Endometrial microvascular endothelial cells (primary cell): Measurements from ENCODE around the gene SETD3. TPM values are rescaled to one million over a fixed set of nuclear protein-coding genes. Genes with fewer than 3 reads are reported as not detected.

Experiments
- in situ Hi-C: cut with HindIII; loops from 2 replicates; pipeline ENCODE4 v1.10.0; 2017; ENCODE audit warnings: low sequenced_read_pairs, low pct_unique_long_range_greater_than_20kb; ENCODE audit errors: inconsistent ontology term
- total RNA-seq: library from RNA; depleted of rRNA; stranded (reverse); fragments of >200 nt; gene quantifications from one replicate; pipeline ENCODE4 v1.2.3, GENCODE V29; 2015; ENCODE audit errors: inconsistent ontology term

The SETD3 gene
- total RNA-seq, 1 donor from 2014 or later: 56.9 TPM

DNA sequence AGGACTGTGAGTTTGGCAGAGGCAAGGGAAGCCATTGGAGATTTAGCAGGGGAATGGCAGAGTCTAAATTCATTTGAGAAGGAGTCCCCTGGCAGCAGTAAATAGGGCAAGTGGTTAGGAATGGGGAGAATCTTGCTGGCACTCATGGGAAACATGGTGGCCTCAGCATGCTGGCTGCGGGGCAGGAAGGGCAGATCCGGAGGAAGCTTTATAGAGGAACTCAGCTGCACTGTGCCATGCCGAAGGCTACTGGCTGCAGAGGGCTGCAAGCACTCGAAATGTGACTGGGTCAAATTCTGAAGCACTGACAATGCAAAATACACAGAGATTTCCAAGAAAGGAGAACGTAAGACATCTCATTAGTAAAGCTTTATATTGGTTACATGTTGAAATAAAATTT, 24.4 kb upstream of the SETD3 start:
- in situ Hi-C loops: no loop called here

DNA sequence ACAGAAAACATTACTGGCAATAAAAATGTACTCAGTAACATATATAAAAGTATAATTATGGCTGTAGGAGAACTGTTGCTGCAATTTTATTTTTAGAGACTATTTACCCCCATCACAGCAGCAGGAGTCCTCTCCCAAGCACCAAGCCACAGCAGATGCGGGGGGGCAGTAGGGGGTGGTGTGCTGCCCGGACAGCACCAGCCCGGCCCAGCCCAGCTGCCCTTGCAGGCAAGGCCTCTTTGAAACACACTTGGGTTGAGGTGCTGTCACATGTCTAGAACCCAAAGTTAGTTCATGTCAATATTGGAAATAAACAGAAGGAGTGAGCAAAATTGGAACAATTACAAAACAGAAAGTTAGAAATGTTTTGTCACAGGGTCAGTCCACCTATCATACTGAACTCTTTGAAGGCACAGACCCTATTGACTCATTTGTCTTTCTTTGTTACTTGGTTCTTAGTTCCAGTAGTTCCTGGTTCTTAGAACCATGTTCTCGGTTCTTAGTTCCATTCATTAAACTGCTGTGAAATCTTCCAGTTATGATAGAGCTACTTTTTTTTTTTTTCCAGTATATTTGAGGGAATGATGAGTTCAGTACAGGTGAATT, 23.3 kb upstream of the SETD3 start:
- in situ Hi-C loops: no loop called here

DNA sequence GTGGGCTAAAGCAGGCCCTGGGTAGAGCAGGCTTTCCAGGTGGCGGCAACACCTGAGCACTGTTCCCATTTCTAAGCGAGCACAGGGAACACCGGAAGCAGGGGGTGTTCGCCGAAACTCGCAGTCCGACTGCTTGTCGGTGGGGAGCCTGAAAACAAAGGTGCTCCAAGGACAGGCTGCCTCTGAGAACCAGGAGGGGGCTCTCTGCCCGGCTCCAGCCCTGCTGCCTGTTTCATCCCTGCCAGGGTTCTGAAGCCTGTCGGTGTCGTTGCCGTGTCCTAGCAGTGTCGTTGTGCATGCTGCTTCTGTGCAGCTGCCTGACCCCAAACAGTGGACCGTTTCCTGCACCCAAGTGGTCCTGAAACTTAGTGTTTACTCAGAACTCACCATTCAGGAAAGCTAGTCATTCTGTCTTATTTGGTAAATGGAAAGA, 22.3 kb upstream of the SETD3 start:
- in situ Hi-C loops: no loop called here

DNA sequence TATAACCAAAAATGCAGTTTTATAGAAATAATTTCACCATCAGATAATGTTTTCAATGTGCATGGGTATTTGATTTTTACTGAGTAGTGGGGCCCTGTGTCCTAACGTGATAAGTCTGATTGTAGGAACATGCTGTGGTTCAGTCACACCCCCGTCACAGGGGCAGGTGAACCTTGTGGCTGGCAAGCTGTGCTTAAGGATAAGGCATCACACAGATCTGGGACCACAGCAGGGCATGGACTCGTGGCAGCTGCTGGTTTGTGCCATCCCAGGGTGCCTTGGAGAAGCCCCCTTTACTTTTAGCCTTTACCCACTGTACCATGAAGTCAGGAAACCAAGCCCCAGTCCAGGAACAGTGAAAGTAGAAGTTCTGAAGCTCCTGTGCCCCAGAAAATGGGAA, 17.2 kb upstream of the SETD3 start:
- in situ Hi-C loops: no loop called here

DNA sequence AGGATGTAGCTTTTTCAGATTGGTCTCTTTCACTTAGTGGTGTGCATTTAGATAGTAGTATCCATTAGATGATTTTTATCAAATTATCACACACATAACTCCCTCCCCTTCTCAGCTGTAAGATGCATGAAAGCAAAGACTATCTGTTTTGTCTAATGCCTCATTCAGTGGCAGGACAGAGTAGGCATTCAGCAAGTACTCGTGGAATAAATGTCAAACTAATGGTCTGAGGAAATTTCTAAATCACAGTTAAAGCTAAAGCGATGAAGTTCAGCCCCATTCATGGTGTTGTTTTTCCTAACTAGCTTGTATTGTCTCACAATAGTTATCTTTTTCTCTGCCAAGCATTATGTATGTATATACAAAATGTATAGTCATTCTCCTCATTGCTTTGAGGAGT, 16.7 kb upstream of the SETD3 start:
- in situ Hi-C loops: no loop called here

DNA sequence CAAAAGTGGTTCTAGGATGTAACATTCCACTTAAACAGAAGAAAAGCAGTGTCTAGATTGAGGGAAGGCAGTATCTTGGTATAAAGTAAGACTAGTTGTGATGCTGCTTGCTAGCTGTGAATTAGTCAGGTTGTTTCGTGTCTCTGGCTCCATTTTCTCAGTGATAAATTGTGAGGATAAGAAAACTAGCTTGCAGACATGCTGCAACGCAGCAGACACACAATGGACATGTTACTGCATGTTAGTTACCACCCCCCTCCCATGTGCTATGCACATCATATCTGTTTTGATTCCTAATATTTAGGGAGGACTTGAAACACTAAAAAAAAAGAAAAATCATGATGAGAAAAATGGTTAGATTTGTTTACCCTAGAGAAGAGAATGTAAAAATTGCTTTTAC, 3.4 kb upstream of the SETD3 start:
- in situ Hi-C loops: no loop called here

DNA sequence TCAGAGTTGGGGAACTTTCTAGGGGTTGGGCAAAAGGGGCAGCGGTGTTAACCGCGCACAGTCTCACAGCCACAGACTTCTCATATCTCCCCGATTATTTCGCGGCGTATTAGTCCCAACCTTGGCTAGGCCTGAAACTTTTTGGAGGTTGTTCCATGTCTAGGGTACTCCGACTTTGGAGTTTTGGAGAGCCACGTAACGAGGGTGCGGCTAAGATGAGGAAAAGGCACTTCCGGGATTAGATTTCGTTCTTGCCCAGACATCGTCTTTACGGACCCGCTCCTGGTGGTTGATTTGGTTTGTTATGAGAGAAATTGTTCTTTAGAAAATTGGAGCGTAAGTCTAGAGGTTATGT, 1.1 kb upstream of the SETD3 start:
- in situ Hi-C loops: no loop called here

DNA sequence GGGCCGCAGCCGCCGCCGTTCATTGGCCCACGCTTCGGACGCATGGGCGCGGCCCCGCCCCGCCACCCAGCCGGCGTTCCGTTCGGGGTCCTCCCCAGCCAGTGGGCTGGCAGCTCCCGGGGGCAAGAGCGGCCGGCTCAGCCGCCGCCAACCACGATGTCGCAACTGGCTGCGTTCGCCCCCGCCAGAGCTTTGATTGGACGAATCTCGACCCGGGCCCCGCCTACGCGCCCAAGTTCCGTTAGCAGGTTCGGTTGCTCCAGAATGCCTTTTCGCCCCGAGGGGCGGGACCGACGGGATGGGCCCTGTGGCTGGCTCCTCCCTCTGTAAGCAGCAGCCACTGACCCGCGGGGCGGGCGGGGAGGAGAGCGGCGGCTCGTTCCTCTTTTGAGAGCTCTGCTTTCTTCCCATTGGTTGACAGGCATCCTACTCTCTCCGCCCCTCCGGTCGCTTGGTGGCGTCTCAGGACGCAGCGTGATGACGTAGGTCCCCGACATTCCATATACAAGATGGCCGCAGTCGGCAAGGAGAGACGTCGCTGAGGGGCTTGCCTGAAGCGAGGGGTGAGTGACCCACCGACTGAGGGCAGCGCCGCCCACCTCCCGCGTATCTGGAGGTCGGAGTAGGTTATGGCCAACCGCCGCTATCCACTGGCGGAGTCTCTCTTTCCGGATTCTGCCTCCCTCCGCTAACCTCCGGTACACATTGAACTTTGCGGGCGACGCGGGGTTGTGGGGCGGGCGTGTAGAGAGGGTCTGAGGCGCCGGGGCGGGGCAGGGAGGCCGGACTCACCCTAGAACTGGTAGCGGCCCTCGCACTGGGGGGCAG, 472 bp upstream of the SETD3 start, which contains the start of gene CCNK:
Gene CCNK (plus strand): TSS at position 493 of the 828 bp plus-strand sequence. CDS start 11,269 bp downstream, outside the sequence.
- in situ Hi-C loops: no loop called here

DNA sequence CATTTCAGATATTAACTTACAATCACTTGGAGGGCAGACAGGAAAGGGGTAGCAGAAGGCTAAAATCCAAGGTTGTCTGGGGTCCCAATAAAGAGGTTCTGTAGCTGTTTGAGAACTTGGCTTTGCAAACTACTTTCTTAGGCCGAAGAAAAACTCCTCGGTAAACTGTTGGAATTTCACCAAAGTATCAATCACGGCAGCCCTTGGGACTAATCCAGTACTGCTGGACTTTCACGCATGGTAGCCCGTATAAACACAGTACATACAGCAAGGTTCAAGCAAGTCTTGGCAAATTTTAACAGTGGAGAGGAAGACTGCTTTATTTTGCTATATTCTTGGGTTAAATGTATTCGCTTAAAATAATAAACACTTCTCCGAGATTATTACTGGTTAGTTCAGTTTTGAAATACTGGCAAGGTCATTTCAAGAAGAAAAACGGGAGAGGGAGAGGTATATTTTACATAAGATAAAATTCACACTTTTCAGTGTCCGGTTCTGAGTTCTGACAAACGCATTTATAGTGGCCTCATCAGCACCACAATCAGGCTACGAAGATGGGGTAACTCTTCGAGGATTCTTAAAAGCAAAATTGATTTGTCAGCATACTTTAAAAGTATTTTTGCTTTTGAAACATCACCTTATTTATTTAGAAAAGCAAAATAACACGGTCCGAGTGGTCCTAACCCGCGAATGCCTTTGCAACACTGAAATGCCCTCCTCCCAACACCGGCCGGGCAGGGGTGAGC, 1.3 kb downstream of the SETD3 start:
- in situ Hi-C loops: no loop called here

DNA sequence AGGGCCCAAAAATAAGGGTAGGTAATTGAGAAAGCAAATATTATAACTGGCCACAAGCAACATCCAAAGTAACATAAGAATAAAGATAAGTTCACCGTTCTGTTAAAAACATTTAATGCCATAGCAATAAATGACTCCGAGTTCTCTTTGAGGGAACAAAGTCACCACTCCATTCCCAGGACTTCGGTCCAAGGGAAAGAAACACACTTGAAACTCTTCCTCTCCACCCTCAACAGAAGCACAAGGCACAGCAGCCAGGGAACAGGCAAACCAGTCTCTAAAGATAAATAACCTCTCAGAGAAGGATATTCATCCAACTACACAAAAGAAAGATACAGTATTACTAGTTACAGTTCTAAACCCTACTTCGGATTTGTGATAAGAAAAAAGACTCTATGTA, 2.5 kb downstream of the SETD3 start:
- in situ Hi-C loops: no loop called here

DNA sequence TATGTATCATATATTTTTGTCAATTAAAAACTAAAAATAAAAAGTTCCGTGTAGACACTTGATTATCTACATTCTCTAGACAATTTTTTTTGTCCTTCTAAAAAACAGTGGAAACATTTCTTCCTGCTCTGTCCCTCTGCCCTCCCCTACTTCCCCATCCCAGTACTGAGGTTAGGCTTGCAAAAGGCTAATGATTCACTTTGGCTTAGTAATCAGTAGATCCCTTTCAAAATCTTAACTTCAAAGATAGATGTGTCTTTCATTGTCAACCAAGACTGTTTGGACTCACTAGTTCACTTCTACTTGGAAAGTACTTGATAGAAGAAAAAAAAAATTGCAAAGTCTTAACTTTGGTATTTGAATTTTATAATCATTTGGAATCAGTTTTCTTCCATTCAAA, 3.8 kb downstream of the SETD3 start:
- in situ Hi-C loops: no loop called here

DNA sequence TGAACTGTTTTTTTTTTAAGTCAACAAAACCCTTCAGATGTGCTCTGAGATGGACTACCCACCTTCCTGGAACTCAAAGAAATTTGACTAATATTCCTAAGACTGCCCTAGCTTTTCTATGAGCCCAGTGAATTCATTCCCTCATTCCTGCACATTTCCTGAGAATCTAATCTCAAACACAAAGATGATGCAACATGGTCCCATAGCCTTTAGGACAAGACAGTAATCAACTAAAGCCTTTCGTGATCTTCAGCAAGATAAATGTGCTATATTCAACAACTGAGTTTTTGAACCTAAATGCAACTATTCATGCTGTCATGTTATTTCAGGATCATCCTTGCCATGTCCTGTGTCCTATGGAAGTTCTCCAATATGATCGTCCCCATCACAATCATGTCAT, 5.0 kb downstream of the SETD3 start:
- in situ Hi-C loops: no loop called here

DNA sequence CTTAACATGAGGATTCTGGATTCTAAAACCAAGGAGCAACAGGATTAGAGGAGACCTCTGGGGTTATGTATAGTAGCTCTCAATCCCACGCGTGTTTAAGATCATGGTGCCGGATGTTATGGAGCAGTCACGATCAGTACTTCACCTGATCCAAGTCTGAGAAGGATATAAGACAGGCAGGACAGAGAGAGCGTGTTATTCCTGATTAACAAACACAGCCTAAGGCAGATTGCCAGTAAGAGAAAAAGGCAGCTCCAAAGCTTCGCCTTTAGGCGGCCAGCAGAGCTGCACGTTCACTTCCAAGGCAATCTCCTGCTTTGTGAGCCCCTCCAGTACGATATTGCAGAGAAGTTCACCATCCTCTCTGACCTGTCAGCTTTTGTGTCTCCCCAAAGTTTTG, 5.5 kb downstream of the SETD3 start:
- in situ Hi-C loops: no loop called here

DNA sequence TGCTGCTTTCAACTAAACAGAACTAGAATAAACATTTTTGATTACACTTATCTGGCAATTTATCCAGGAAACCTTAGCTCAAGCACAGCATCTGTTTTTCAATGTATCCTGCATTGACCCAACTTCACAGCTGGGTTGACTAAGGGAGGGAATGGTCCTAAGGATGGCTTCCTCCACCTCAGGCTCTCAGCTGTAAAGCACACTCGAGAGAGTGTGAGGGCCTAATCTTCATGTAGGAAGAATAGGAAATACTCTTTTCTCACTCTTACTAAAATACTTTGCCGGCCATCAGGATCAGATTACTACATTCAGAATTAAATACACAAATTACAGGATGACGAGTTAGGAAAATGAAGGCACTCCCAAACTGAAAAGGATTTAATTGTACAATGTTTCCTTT, 7.2 kb downstream of the SETD3 start:
- in situ Hi-C loops: no loop called here

DNA sequence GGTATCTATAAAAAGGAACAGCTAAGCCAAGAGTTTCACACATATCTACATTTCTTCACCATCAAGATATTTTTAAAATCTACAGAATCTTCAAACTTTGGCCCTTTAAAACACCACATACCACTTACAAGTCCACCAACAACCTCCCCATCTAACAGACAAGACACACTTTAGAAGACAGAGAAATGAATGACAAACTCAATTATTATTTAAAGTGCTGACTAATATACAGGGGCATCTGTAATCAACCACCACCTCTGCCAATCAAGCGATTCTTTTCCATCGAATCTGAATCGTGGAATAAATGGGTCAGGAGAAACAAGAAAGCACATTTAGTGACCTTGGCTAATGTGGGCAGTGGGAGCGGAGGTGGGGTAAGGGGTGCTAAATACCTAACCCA, 7.7 kb downstream of the SETD3 start:
- in situ Hi-C loops: no loop called here

DNA sequence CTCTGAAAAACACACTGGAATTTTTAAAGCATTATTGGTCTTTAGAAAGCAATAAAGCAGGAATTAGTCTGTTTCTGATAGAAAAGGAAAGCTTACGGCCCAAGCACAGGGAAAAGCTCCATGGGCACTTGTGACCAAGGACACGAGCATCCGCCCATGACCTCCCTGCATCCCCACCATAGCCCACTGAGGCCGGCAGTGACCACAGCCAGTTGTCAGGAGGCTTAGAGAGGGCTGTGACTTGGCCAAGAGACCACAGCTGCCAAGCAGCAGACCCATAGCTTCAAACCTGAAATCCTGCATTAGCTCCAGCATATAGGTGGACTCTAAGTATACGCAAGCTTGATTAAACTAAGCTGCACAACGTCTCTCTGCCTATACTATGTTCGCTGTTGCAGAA, 8.9 kb downstream of the SETD3 start:
- in situ Hi-C loops: no loop called here

DNA sequence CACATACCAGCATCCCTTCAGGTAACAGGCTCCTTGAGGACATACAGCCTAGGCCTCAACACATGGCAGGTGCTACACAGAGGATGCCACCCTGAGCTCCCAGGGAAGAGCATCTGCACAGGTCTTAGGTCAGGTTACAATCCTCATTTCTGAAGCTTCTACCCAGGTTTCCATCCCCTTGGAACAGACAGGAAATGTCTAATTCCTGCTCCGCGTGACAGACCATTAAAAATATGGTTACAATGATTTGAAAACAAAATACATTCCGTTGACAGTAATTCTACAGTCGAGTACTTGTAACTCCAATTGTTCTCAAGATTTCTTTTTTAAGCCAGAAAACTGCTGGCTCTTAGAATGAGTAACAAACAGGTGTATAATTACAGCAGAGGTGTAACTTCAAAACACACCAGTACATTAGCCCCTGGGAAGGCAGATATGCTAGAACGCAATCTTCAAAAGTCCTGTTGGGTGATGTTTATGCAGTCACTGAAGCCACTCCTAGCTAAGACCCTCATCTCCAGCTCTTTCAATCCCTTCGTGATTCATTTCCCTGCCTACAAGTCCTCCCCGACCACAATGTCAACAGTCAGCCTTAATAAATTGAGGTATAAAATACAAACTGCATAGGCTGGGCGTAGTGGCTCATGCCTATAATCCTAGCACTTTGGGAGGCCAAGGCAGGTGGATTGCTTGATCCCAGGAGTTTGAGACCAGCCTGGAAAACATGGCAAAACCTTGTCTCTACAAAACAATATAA, 11.6 kb downstream of the SETD3 start:
- in situ Hi-C loops: no loop called here

DNA sequence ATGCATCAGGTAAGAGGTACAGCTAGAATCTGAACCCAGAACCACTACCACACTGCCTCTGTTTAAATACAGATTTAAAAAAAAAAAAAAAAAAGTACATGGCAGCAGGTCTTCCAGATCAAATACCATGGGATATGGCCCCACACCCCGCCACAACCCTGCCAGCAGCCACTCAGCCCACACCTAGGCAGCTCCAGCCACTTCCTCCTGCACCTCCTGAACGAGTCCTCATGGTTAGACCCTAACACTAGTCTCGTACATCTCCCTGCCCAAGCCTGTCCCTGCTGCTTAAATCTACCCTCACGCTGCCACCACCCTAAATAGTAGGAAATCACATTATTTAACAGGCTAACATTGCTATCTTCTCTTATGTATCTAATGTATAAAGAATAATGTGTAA, 12.6 kb downstream of the SETD3 start:
- in situ Hi-C loops: no loop called here

DNA sequence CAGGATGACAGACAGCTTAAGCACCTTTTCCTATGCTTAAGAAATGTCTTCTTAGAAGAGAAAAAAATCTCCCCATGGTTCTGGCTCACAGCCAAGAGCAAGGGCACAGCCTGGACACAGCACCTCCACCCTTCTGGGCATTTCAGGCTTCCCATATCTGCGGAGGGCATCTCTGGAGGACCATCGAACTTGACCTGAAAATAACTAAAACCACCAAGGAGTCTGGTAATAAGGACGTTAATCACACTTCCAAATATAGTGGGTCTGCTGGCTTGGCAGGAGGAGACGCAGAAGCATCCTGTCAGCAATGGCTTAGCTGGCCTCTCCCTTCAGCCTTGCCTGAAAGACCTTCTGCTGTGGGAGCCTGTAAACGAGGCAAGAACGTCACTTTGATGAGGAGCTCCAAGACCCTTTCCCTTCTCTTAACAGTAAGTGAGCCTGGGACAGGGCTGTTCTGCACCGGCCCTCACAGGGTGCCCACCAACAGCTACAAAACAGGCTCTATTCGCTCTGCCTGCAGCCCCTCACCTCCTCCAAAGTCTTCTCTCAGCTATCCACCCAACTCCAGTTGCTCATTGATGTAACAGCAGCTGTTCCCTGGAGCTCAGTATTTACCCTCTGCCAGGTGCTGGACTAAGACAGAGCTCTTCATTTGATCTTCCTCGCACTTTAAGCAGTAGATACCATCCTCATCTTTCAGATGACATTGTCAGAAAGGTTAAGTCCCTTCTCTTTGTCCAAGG, 13.2 kb downstream of the SETD3 start:
- in situ Hi-C loops: no loop called here
